ENCODE measurements around the gene VPS52.

VPS52 gene

DNA sequence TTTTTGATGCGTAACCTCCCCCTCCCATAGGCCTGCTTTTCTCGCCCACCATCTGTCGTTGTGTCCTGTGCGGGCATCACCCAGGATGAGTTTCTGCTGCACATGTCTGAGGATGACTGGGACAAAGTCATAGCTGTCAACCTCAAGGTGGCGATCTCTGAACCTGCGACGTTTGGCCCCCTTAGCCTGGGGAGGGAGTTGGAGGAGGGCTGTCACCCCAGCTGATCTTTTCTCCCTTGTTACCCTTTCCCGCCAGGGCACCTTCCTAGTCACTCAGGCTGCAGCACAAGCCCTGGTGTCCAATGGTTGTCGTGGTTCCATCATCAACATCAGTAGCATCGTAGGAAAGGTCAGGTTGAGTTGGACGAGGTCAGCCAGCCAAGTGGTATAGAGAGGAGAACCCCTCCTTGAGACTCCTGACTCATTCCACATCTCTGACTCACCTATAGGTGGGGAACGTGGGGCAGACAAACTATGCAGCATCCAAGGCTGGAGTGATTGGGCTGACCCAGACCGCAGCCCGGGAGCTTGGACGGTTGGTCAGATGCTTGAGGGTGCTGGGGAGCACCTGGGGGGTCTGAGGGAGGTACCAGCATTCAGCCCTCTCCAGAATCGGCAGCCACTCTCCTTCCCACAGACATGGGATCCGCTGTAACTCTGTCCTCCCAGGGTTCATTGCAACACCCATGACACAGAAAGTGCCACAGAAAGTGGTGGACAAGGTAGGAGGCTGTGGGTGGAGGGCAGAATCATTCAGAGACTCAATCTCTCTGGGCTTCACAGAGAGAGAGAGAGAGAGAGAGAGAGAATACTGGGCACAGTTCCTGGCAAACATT lies 66.3 kb downstream of the VPS52 start:
- DNase-seq (ENCODE audit: low read depth) = peak; percentile 76
- TF ChIP-seq, protein P1, sequence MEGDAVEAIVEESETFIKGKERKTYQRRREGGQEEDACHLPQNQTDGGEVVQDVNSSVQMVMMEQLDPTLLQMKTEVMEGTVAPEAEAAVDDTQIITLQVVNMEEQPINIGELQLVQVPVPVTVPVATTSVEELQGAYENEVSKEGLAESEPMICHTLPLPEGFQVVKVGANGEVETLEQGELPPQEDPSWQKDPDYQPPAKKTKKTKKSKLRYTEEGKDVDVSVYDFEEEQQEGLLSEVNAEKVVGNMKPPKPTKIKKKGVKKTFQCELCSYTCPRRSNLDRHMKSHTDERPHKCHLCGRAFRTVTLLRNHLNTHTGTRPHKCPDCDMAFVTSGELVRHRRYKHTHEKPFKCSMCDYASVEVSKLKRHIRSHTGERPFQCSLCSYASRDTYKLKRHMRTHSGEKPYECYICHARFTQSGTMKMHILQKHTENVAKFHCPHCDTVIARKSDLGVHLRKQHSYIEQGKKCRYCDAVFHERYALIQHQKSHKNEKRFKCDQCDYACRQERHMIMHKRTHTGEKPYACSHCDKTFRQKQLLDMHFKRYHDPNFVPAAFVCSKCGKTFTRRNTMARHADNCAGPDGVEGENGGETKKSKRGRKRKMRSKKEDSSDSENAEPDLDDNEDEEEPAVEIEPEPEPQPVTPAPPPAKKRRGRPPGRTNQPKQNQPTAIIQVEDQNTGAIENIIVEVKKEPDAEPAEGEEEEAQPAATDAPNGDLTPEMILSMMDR (IDR thresholded peaks at IDR 0.05; ENCODE audit: insufficient read depth, low read depth, low read length, missing control alignments) = no peak
- peak overlapping the region; percentile 75 for H3K4me3 ChIP-seq (ENCODE audit: low read length)

DNA sequence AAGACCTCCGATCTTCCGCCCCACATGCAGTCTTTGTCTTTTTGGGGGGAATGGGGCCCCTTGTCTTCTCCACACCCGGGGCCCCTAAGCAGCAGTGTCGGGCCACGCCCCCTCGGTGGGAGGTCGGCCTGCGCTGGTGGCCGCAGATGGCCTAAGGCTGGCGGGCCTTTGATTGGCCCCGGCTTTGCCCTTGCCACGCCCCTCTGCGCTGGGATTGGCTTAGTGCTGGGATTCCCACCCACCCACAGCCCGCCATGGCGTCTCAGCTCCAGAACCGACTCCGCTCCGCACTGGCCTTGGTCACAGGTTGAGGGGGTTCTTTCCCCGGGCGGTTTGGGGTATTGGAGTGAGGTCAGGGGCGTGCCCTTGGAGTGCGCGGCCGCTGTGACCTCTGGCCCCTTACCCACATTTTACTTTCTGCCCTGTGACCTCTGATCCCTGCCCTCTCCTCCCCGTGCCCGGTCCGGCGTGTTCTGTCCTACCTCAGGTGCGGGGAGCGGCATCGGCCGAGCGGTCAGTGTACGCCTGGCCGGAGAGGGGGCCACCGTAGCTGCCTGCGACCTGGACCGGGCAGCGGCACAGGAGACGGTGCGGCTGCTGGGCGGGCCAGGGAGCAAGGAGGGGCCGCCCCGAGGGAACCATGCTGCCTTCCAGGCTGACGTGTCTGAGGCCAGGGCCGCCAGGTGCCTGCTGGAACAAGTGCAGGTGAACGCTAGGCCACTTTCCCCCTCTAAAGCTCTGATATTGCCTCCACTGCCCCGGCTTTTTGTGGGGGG lies 67.1 kb downstream of the VPS52 start, which contains the start of gene HSD17B8:
Gene HSD17B8, plus strand, starts transcription at position 241 of the 776 bp plus-strand sequence. Its CDS starts 14 bp downstream, at position 255.
- peak; percentile 93 for DNase-seq (ENCODE audit: low read depth)
- TF ChIP-seq, protein P1 (IDR thresholded peaks at IDR 0.05; ENCODE audit: insufficient read depth, low read depth, low read length, missing control alignments) = no peak
- H3K4me3 ChIP-seq (ENCODE audit: low read length) = peak within 1 kb of the TSS; percentile 75

DNA sequence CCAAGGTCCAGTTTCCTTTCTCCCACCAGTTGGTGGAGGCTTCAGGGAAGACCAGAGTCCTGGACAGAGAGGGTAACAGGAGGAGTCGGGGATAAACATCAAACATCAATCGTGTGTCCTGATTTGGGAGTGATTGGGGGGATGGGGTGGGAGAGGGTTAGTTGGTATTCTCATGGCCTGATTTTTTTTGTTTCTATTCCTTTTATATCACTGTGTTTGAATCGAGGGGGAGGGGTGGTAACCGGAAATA lies 67.6 kb downstream of the VPS52 start:
- no peak for DNase-seq (ENCODE audit: low read depth)
- TF ChIP-seq, protein P1 (IDR thresholded peaks at IDR 0.05; ENCODE audit: insufficient read depth, low read depth, low read length, missing control alignments) = no peak
- no peak overlapping the region for H3K4me3 ChIP-seq (ENCODE audit: low read length)

DNA sequence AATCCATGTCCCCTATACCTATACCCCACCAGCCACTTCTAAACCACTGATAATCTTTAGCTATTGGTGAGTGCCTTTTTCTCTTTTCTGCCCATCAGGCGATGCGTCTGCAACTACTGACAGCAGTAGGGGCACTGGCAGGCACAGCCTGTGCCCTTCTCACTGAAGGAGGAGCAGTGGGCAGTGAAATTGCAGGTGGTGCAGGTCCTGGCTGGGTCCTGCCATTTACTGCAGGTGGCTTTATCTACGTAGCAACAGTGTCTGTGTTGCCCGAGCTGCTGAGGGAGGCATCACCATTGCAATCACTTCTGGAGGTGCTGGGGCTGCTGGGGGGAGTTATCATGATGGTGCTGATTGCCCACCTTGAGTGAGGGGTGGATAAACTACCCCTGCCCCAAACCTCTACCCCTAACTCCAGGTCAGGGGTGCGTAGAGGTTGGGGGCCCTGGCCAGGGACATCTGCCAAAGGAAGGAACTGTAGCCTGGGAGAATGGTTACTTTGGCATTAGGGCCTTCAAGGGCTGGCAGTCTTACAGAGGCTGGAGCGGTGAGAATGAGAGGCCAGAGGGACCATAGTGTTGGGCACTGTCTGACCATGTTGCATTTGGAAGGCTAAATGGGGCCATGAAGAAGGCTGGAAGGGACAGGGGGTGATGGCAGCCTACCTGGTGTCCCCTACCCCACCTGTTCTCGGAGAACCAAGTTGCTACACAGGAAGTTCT lies 68.1 kb downstream of the VPS52 start:
- no peak overlapping the region for H3K4me3 ChIP-seq (ENCODE audit: low read length)
- DNase-seq (ENCODE audit: low read depth) = no peak
- TF ChIP-seq, protein P1 (IDR thresholded peaks at IDR 0.05; ENCODE audit: insufficient read depth, low read depth, low read length, missing control alignments) = no peak

DNA sequence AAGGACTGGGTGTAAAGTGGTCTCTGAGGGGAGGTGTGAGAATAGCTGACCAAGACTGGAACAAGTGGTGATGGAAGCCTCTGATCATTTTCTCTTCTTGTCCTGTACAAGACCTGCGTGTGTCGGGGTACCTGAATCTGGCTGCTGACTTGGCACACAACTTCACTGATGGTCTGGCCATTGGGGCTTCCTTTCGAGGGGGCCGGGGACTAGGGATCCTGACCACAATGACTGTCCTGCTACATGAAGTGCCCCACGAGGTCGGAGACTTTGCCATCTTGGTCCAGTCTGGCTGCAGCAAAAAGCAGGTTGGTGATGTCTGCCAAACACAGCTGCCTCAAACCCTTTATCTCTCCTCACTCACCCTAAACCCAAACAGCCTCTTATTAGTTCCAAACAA lies 68.9 kb downstream of the VPS52 start:
- H3K4me3 ChIP-seq (ENCODE audit: low read length) = no peak overlapping the region
- DNase-seq (ENCODE audit: low read depth) = no peak
- TF ChIP-seq, protein P1 (IDR thresholded peaks at IDR 0.05; ENCODE audit: insufficient read depth, low read depth, low read length, missing control alignments) = no peak

DNA sequence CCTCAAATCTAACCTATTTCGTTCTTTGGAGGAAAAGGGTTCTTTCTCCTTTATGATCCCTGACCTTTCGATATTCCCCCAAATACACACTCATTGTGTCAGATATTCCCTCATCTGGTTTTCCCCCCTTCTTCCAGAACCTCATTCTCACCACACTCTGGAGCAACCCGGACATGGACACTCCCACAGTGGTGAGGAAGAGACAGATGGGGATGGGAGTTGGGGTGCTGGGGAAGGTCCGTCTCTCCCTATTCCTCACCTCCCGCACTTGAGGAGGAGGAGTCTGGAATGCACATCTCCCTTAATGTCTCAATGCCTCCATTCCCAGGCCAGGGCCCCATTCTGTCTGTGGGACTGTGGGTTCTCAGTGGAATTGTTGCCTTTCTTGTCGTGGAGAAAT lies 69.7 kb downstream of the VPS52 start:
- TF ChIP-seq, protein P1 (IDR thresholded peaks at IDR 0.05; ENCODE audit: insufficient read depth, low read depth, low read length, missing control alignments) = no peak
- no peak for DNase-seq (ENCODE audit: low read depth)
- H3K4me3 ChIP-seq (ENCODE audit: low read length) = peak overlapping the region; percentile 97

Measured in epithelial cell of esophagus (primary cell).